ENCODE data around the gene FCF1. TPM values are rescaled to one million over a fixed set of nuclear protein-coding genes. Genes with fewer than 3 reads are reported as not detected.

The FCF1 gene
- total and polyA plus RNA-seq, 2 of the 13 experiments (the other 11 are each of a cell fraction or from before 2014, with no cell fraction given) = 31.0 to 44.4 TPM

DNA sequence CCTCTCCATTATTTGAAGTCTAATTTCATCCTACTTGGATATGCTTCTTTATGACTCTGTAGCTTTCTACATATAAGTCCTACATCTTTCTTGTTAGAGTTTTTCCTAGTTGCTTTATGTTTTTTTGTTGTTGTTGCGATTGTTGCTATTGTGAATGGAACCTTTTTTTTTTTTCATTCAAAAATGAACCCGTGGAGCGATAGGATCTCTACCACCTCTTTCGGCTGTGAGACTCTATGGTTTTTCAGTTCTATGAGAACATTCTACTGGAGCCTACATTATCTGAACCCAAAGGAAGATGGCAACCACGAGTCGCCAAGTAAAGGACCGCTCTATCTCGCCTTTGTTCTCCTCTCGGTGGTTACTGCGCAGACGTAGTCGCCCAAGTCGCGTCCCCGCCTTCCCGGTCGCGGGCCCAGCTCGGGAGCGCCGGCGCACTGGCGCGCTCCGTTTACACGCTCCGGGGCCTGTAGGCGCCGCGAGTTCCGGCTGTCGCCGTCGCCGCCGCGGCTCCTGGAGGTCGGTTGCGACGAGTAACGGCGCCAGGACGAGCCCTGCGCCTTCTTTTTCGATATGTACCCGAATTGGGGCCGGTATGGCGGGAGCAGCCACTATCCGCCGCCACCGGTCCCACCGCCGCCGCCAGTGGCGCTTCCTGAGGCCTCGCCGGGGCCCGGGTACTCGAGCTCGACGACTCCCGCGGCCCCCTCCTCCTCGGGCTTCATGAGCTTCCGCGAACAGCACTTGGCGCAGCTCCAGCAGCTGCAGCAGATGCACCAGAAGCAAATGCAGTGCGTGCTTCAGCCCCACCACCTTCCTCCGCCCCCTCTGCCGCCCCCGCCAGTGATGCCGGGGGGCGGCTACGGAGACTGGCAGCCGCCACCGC, 50.2 kb downstream of the FCF1 start, which contains the start of gene YLPM1 (continued):
- TF ChIP-seq ZBTB7B (CRISPR knock-in tag; IDR thresholded peaks at IDR 0.05) (no peak), ZNF24 (IDR thresholded peaks at IDR 0.05) (no peak), SRF (IDR thresholded peaks at IDR 0.05; ENCODE audit: low read depth, low read length) (no peak), ZNF136 (CRISPR knock-in tag; IDR thresholded peaks at IDR 0.05; ENCODE audit: low read depth) (0 out of 2 replicates have a peak, but pooled peaks have one; percentile 59), ZSCAN5A (CRISPR knock-in tag; IDR thresholded peaks at IDR 0.05; ENCODE audit: borderline replicate concordance) (no peak), MNT (IDR thresholded peaks at IDR 0.05) (no peak), LCORL (IDR thresholded peaks at IDR 0.05) (no peak), LCORL (CRISPR knock-in tag; IDR thresholded peaks at IDR 0.05) (no peak), ZNF460 (CRISPR knock-in tag; IDR thresholded peaks at IDR 0.05; ENCODE audit: borderline replicate concordance) (no peak), CREM (IDR thresholded peaks at IDR 0.05) (peak; percentile 55), CREM (CRISPR knock-in tag; IDR thresholded peaks at IDR 0.05) (no peak), THAP7 (CRISPR knock-in tag; IDR thresholded peaks at IDR 0.05) (peak; percentile 83; the same call in 1 of the 2 replicates), KDM5B (CRISPR knock-in tag; IDR thresholded peaks at IDR 0.05; ENCODE audit: borderline replicate concordance) (peak; percentile 70; the same call in 1 of the 2 replicates), YY1 (IDR thresholded peaks at IDR 0.05; ENCODE audit: insufficient read depth, insufficient replicate concordance, low read depth, low read length) (peak; percentile 60), JDP2 (CRISPR knock-in tag; IDR thresholded peaks at IDR 0.05; ENCODE audit: borderline replicate concordance) (no peak), ZNF121 (CRISPR knock-in tag; IDR thresholded peaks at IDR 0.05) (no peak), PCBP2 (optimal IDR thresholded peaks at IDR 0.05; ENCODE audit: low read depth, low read length, poor library complexity, severe bottlenecking) (no peak), NFE2L2 (IDR thresholded peaks at IDR 0.05; ENCODE audit: low read length) (no peak), ZNF382 (CRISPR knock-in tag; IDR thresholded peaks at IDR 0.05; ENCODE audit: borderline replicate concordance) (no peak), BCL6 (CRISPR knock-in tag; IDR thresholded peaks at IDR 0.05) (no peak), NCOA2 (CRISPR knock-in tag; IDR thresholded peaks at IDR 0.05) (no peak; the same call in 1 of the 2 replicates), TOE1 (CRISPR knock-in tag; IDR thresholded peaks at IDR 0.05) (no peak), KAT8 (CRISPR knock-in tag; IDR thresholded peaks at IDR 0.05) (peak; percentile 95), NAIF1 (CRISPR knock-in tag; IDR thresholded peaks at IDR 0.05; ENCODE audit: borderline replicate concordance) (no peak; the same call in 1 of the 2 replicates)
- TF ChIP-seq, protein P1, sequence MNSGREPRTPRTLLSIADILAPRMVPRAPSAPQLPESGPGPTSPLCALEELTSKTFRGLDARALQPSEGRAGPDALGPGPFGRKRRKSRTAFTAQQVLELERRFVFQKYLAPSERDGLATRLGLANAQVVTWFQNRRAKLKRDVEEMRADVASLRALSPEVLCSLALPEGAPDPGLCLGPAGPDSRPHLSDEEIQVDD (CRISPR knock-in tag; IDR thresholded peaks at IDR 0.05; ENCODE audit: borderline replicate concordance) = no peak
- TF ChIP-seq, protein P2, sequence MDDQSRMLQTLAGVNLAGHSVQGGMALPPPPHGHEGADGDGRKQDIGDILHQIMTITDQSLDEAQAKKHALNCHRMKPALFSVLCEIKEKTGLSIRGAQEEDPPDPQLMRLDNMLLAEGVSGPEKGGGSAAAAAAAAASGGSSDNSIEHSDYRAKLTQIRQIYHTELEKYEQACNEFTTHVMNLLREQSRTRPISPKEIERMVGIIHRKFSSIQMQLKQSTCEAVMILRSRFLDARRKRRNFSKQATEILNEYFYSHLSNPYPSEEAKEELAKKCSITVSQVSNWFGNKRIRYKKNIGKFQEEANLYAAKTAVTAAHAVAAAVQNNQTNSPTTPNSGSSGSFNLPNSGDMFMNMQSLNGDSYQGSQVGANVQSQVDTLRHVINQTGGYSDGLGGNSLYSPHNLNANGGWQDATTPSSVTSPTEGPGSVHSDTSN (CRISPR knock-in tag; IDR thresholded peaks at IDR 0.05; ENCODE audit: borderline replicate concordance) = peak; percentile 82; the same call in 1 of the 2 replicates
